Mucosa of descending colon (tissue), 3 donors: Measurements from ENCODE around the gene VWA8. TPM values are rescaled to one million over a fixed set of nuclear protein-coding genes. Genes with fewer than 3 reads are reported as not detected.

ENCODE experiments used
- ATAC-seq: fragments of 200-7000 bp; cut with Tn5 transposase; one replicate; pipeline ENCODE4 v1.9.1; 2020; ENCODE audit warnings: mild to moderate bottlenecking, moderate library complexity
- DNase-seq, 3 donors: peaks; one replicate each; pipeline ENCODE4 v3.0.0-alpha.2; 2020
- H3K36me3 ChIP-seq: fragments of 200-600 bp; one replicate; pipeline ENCODE4 v1.8.0; 2021; ENCODE audit warnings: low read depth, mild to moderate bottlenecking
- H3K4me1 ChIP-seq: fragments of 200-600 bp; one replicate; pipeline ENCODE4 v1.8.0; 2021; ENCODE audit warnings: low read depth, mild to moderate bottlenecking
- H3K4me3 ChIP-seq: fragments of 200-600 bp; one replicate; pipeline ENCODE4 v1.8.0; 2021; ENCODE audit warnings: mild to moderate bottlenecking
- H3K9me3 ChIP-seq: fragments of 200-600 bp; one replicate; pipeline ENCODE4 v1.8.0; 2021; ENCODE audit warnings: mild to moderate bottlenecking
- CTCF ChIP-seq: fragments of 200-600 bp; IDR thresholded peaks from one replicate; pipeline ENCODE4 v1.8.0; 2022; ENCODE audit warnings: antibody characterized with exemption, mild to moderate bottlenecking
- intact Hi-C, 2 donors: fragments of 100-400 bp; cut with DNase I in 1 of 2; cut with micrococcal nuclease in 1 of 2; formaldehyde crosslinking; loops; one replicate each; pipeline versions ENCODE4 v1.11.0 to v1.11.1; 2022; cut with DNase I, micrococcal nuclease
- total RNA-seq, 3 donors: library from RNA; stranded (reverse); fragmentation: NEBNext Ultra II Directional in 2 of 3; extraction: Animal tissue kit (Norgen Biotek cat#: 25700) in 2 of 3; gene quantifications; one replicate each; pipeline versions ENCODE4 v1.2.1 to v1.2.4, GENCODE V29; 2021 to 2023
- donor health status: DM: no; HTN: no; CAD: no; lungs with moderate emphysema.
- donor health status: DM: no; HTN: no; CAD: no.
- donor health status: DM: no; HTN: yes; CAD: no.

Gene VWA8
- total RNA-seq, 3 donors from 2014 or later, result 19.1 to 31.5 (median 27.0) TPM

DNA sequence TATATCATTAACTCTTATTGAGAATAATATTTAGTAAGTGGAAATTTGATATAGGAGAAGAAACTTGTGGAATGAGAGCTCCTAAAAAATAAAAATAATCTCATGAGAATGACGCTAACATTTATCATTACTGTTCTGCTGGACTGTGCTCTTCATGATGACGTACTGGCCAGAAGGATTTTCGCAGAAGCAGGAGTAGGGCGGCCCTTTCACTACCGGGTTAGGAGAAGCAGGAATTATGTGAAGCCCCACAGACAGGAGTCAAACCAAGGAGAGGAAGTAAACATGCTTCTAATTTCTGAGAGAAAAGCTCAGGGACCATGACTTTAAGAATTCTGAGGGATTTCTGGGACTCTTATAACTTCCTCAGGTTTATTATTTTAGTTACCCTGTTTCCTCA, 195.1 kb downstream of the VWA8 start:
- H3K9me3 ChIP-seq, result no peaks in the 10 kb centered on the region

DNA sequence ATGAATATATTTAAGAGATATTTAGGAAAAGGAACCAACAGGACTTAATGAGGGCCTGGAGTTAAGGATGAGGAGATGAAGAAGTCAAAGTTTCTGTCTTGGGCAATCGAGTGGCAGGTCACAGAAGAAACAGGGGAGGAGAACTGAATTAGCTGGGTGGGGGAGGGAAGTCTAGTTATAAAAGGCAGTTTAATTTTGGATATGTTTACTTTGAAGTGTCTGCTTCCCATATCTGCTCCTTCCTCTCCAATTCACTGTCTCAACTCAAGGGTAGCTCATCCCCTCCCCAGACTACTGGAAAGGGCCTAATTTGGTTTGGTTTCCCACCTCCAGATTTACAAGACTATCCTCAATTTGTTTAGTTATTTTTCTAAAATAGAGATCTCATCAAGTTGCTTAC, 195.9 kb downstream of the VWA8 start:
- intact Hi-C loops, result no loop called here
- no peak for ATAC-seq
- no peaks in the 10 kb centered on the region for H3K9me3 ChIP-seq
- TF ChIP-seq CTCF, result no peak
- H3K36me3 ChIP-seq, result no peaks in the 10 kb centered on the region
- DNase-seq, result no peak
- H3K4me3 ChIP-seq, result no peak overlapping the region
- H3K4me1 ChIP-seq, result no peaks in the 10 kb centered on the region

More for the DNA sequence above, 195.1 kb downstream of the VWA8 start:
- intact Hi-C loops, result no loop called here
- DNase-seq, result no peak
- H3K4me3 ChIP-seq, result no peak overlapping the region
- TF ChIP-seq CTCF, result no peak
- ATAC-seq, result no peak
- no peaks in the 10 kb centered on the region for H3K4me1 ChIP-seq
- H3K36me3 ChIP-seq, result no peaks in the 10 kb centered on the region

- Histone ChIP-seq H3K4me3 (no peak overlapping the region), H3K36me3 (no peaks in the 10 kb centered on the region), H3K9me3 (no peaks in the 10 kb centered on the region), H3K4me1 (no peaks in the 10 kb centered on the region)
- ATAC-seq (no peak), DNase-seq (no peak)
- intact Hi-C loops, result no loop called here
- no peak for TF ChIP-seq CTCF
These were observed 196.4 kb downstream of the VWA8 start for GRCh38 chr13:41764558-41764957.

DNA sequence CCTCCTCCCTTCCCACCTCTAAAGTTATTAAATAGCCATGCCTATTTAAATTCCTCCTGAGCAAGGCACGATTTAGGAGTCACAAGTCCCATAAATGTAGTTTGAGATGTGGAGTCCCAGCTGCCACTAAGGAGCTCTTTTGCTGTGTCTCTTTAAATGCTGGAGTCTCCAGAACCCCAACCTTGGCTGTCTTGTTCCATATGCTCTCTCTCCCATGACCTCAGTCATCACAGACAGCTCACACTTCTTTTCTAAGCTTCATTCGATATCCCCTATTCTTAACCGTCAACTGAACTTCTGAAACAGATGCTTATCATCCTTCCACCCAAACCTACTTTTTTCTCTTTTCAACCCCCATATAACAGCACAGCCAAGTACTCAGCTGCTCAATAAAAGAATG, 197.1 kb downstream of the VWA8 start:
- Histone ChIP-seq H3K9me3 (no peaks in the 10 kb centered on the region), H3K4me1 (no peaks in the 10 kb centered on the region), H3K4me3 (no peak overlapping the region), H3K36me3 (no peaks in the 10 kb centered on the region)
- ATAC-seq (no peak), DNase-seq (no peak)
- no peak for TF ChIP-seq CTCF
- intact Hi-C loops, result no loop called here

- H3K4me3 ChIP-seq, result no peak overlapping the region
- ATAC-seq (no peak), DNase-seq (no peak)
- no peaks in the 10 kb centered on the region for H3K9me3 ChIP-seq
- H3K4me1 ChIP-seq, result no peaks in the 10 kb centered on the region
- no peak for TF ChIP-seq CTCF
- H3K36me3 ChIP-seq, result no peaks in the 10 kb centered on the region
- intact Hi-C loops, result no loop called here
These were observed 198.1 kb downstream of the VWA8 start for GRCh38 chr13:41762796-41763195.

DNA sequence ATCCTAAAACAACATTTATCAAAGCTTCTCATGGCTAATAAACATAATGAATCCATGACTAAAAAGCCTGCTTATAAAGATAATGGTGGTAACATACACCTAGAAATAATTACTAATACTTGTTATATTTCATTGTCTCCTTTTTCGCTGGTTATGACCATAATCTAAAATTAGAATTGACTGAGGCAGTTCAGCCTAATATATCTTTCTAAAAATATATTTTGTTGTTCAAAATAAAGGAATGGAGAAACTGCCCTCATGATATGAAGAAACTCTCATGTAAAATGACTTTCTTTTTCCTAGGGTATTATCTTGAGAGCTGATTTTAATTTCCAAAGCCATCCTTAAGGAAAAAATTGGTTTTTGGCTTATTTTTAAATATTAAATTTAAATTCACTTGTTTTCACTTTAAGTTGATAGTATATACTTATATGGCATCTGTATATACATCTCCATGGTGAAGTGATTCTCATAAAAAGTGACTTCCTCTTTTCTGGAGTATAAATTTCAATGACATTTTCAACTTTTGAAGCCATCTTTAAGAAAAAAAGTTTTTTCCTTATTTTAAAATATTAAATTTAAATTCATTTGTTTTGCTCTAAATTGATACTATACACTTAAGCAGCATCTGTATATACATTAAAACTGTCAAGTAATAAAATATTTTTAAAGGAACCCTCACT, 204.6 kb downstream of the VWA8 start:
- H3K4me3 ChIP-seq, result no peak overlapping the region
- no peaks in the 10 kb centered on the region for H3K9me3 ChIP-seq
- intact Hi-C loops, result no loop called here
- H3K4me1 ChIP-seq, result no peaks in the 10 kb centered on the region
- no peaks in the 10 kb centered on the region for H3K36me3 ChIP-seq
- ATAC-seq, result no peak
- no peak for DNase-seq
- TF ChIP-seq CTCF, result no peak
